IMR-90 (cell line): ENCODE data around the gene DHRS7. TPM values are rescaled to one million over a fixed set of nuclear protein-coding genes. Genes with fewer than 3 reads are reported as not detected.

Experiments used
- ATAC-seq: fragments of 200-7000 bp; cut with Tn5 transposase; 2 replicates; pipeline ENCODE4 v1.9.1; 2020; ENCODE audit warnings: low read depth, mild to moderate bottlenecking, moderate library complexity
- BruUV-seq: library from RNA; stranded (reverse); fragments of 400-500 nt; replicated peaks from 2 replicates; lab custom pipeline; 2021; lab: Mats Ljungman, UMichigan
- CTCF ChIA-PET: fragments of 300-600 bp; formaldehyde crosslinking; extraction: SDS; loops from one replicate; lab custom pipeline; 2021; ENCODE audit warnings: antibody characterized with exemption; lab: Yijun Ruan, JAX
- POLR2A ChIA-PET: fragments of 300-600 bp; sonication (Branson Sonifier 250); formaldehyde crosslinking; loops from one replicate; lab custom pipeline; 2022; ENCODE audit warnings: antibody characterized with exemption; ENCODE audit not compliant: unreplicated experiment; lab: Charles Lee
- DNase-seq: peaks from one replicate; pipeline ENCODE4 v3.0.0; 2013
- H2AFZ ChIP-seq: replicated peaks from 2 replicates; pipeline ENCODE3; 2013; ENCODE audit warnings: low read length, mild to moderate bottlenecking; ENCODE audit not compliant: poor library complexity
- H2AK5ac ChIP-seq: 2 replicates; pipeline ENCODE4 v1.6.1; 2013; ENCODE audit warnings: low read depth, low read length, inconsistent platforms
- H2AK9ac ChIP-seq: replicated peaks from 2 replicates; pipeline ENCODE3; 2013; ENCODE audit warnings: mild to moderate bottlenecking, low read depth, low read length, moderate library complexity; ENCODE audit not compliant: poor library complexity
- H2BK120ac ChIP-seq: 2 replicates; pipeline ENCODE4 v1.6.1; 2013; ENCODE audit warnings: low read depth, low read length, inconsistent platforms
- H2BK15ac ChIP-seq: 3 replicates; pipeline ENCODE4 v1.6.1; 2013; ENCODE audit warnings: low read depth, low read length, inconsistent platforms
- H2BK20ac ChIP-seq: 2 replicates; pipeline ENCODE4 v1.6.1; 2013; ENCODE audit warnings: low read depth, mild to moderate bottlenecking, inconsistent platforms, low read length, moderate library complexity
- H2BK5ac ChIP-seq: 2 replicates; pipeline ENCODE4 v1.6.1; 2013; ENCODE audit warnings: mild to moderate bottlenecking, low read depth, low read length, inconsistent platforms; ENCODE audit not compliant: poor library complexity, severe bottlenecking
- H3K14ac ChIP-seq: replicated peaks from 2 replicates; pipeline ENCODE4 v1.6.1; 2013; ENCODE audit warnings: low read depth, low read length, inconsistent platforms
- H3K18ac ChIP-seq: 2 replicates; pipeline ENCODE4 v1.6.1; 2013; ENCODE audit warnings: low read depth, low read length, control low read depth
- H3K23ac ChIP-seq: 2 replicates; pipeline ENCODE4 v1.6.1; 2013; ENCODE audit warnings: low read depth, low read length, inconsistent platforms
- H3K27ac ChIP-seq: 2 replicates; pipeline ENCODE4 v1.5.1; 2013; ENCODE audit warnings: mild to moderate bottlenecking, control low read depth, low read length; ENCODE audit not compliant: insufficient read depth
- H3K27me3 ChIP-seq: 2 replicates; pipeline ENCODE4 v1.6.1; 2013; ENCODE audit warnings: low read length; ENCODE audit not compliant: control insufficient read depth, insufficient read depth
- H3K36me3 ChIP-seq: 2 replicates; pipeline ENCODE4 v1.6.1; 2013; ENCODE audit warnings: low read length, mixed read lengths; ENCODE audit not compliant: control insufficient read depth, insufficient read depth
- H3K4ac ChIP-seq: 2 replicates; pipeline ENCODE4 v1.6.1; 2013; ENCODE audit warnings: low read depth, low read length, inconsistent platforms
- H3K4me1 ChIP-seq: 2 replicates; pipeline ENCODE4 v1.6.1; 2013; ENCODE audit warnings: low read length, mixed read lengths; ENCODE audit not compliant: control insufficient read depth, insufficient read depth
- H3K4me2 ChIP-seq: 2 replicates; pipeline ENCODE4 v1.6.1; 2013; ENCODE audit warnings: low read depth, mild to moderate bottlenecking, control low read depth, low read length, moderate library complexity
- H3K4me3 ChIP-seq: 2 replicates; pipeline ENCODE4 v1.5.1; 2013; ENCODE audit warnings: low read depth, mild to moderate bottlenecking, control low read depth, low read length, moderate library complexity; ENCODE audit not compliant: insufficient read depth
- H3K56ac ChIP-seq: 2 replicates; pipeline ENCODE4 v1.6.1; 2013; ENCODE audit warnings: low read length, inconsistent platforms; ENCODE audit not compliant: insufficient read depth; ENCODE audit errors: extremely low read depth
- H3K79me1 ChIP-seq, 2 experiments: 2 replicates each; pipeline ENCODE4 v1.6.1; 2013; ENCODE audit warnings: low read length in 2 of 2, inconsistent platforms in 1 of 2, low read depth in 1 of 2
- H3K9ac ChIP-seq: 2 replicates; pipeline ENCODE4 v1.6.1; 2013; ENCODE audit warnings: low read depth, low read length, control low read depth
- H3K9me1 ChIP-seq: 2 replicates; pipeline ENCODE4 v1.6.1; 2013; ENCODE audit warnings: low read length, inconsistent platforms; ENCODE audit not compliant: insufficient read depth
- H3K9me3 ChIP-seq: 2 replicates; pipeline ENCODE4 v1.6.1; 2013; ENCODE audit warnings: low read length; ENCODE audit not compliant: control insufficient read depth, insufficient read depth
- H4K20me1 ChIP-seq: 2 replicates; pipeline ENCODE4 v1.6.1; 2013; ENCODE audit warnings: low read length, inconsistent platforms; ENCODE audit not compliant: insufficient read depth
- H4K5ac ChIP-seq: 2 replicates; pipeline ENCODE4 v1.6.1; 2013; ENCODE audit warnings: mild to moderate bottlenecking, low read depth, low read length, control low read depth
- H4K8ac ChIP-seq, 2 experiments: 2 replicates each; pipeline ENCODE4 v1.6.1; 2013; ENCODE audit warnings: low read depth in 2 of 2, low read length in 2 of 2, control low read depth in 1 of 2, inconsistent platforms in 1 of 2
- H4K91ac ChIP-seq: 2 replicates; pipeline ENCODE4 v1.6.1; 2013; ENCODE audit warnings: low read depth, low read length, inconsistent platforms; ENCODE audit not compliant: insufficient read depth
- BHLHE40 ChIP-seq: fragments of 150-350 bp; IDR thresholded peaks from 2 replicates; pipeline ENCODE4 v1.6.1; 2016; ENCODE audit warnings: mild to moderate bottlenecking, low read depth, low read length
- CEBPB ChIP-seq: IDR thresholded peaks from 2 replicates; pipeline ENCODE4 v1.6.1; 2012; ENCODE audit warnings: low read depth, low read length, improper control_type of control experiment
- FOS ChIP-seq: fragments of 150-350 bp; IDR thresholded peaks from 2 replicates; pipeline ENCODE4 v1.6.1; 2016; ENCODE audit warnings: low read depth, low read length
- MAFK ChIP-seq: IDR thresholded peaks from 2 replicates; pipeline ENCODE4 v1.6.1; 2012; ENCODE audit warnings: low read depth, low read length, improper control_type of control experiment
- MAZ ChIP-seq: IDR thresholded peaks from 2 replicates; pipeline ENCODE4 v1.6.1; 2012; ENCODE audit warnings: low read depth, mild to moderate bottlenecking, low read length, improper control_type of control experiment, moderate library complexity, borderline replicate concordance
- MXI1 ChIP-seq: IDR thresholded peaks from 2 replicates; pipeline ENCODE4 v1.6.1; 2012; ENCODE audit warnings: low read depth, mild to moderate bottlenecking, low read length, moderate library complexity, borderline replicate concordance
- NFE2L2 ChIP-seq: fragments of 150-350 bp; IDR thresholded peaks from 2 replicates; pipeline ENCODE4 v1.6.1; 2016; ENCODE audit warnings: low read depth, mild to moderate bottlenecking, low read length
- RAD21 ChIP-seq: IDR thresholded peaks from 2 replicates; pipeline ENCODE4 v1.6.1; 2012; ENCODE audit warnings: low read length, improper control_type of control experiment
- RCOR1 ChIP-seq: IDR thresholded peaks from 2 replicates; pipeline ENCODE4 v1.6.1; 2012; ENCODE audit warnings: mild to moderate bottlenecking, low read length, improper control_type of control experiment; ENCODE audit not compliant: insufficient replicate concordance
- RFX5 ChIP-seq: IDR thresholded peaks from 2 replicates; pipeline ENCODE4 v1.8.0; 2012; ENCODE audit warnings: low read depth, mild to moderate bottlenecking, low read length, moderate library complexity
- SMC3 ChIP-seq: fragments of 150-350 bp; IDR thresholded peaks from 2 replicates; pipeline ENCODE4 v1.6.1; 2016; ENCODE audit warnings: low read depth, mild to moderate bottlenecking, antibody characterized with exemption, low read length, moderate library complexity
- WGBS, 2 experiments: methylation state at CpG; one replicate each; pipeline versions ENCODE4 v1.1.5 to v1.1.7; 2013; ENCODE audit warnings: missing lambda C conversion rate in 2 of 2; ENCODE audit not compliant: insufficient read length in 1 of 2; ENCODE audit errors: extremely low coverage in 2 of 2; 5-methylcytosine and 5-hydroxymethylcytosine counted together
- dilution Hi-C: fragments of 300-500 bp; cut with HindIII; formaldehyde crosslinking; loops from one replicate; pipeline ENCODE4 v1.14.3; 2018; ENCODE audit warnings: low sequenced_read_pairs; ENCODE audit not compliant: unreplicated experiment
- in situ Hi-C: fragments of 300-500 bp; cut with MboI; formaldehyde crosslinking; loops from 3 replicates; pipeline ENCODE4 v1.14.3; 2019; ENCODE audit warnings: low sequenced_read_pairs, inconsistent platforms, mixed read lengths
- intact Hi-C: fragments of 100-400 bp; cut with micrococcal nuclease; formaldehyde crosslinking; loops from 2 replicates; pipeline ENCODE4 v1.10.0; 2022
- polyA plus RNA-seq, 3 experiments: library from polyadenylated mRNA; depleted of rRNA; stranded (reverse); fragments of >200 nt; gene quantifications; 2 replicates each; pipeline ENCODE4 v1.2.3, GENCODE V29; 2012; ENCODE audit warnings: low replicate concordance in 1 of 3
- total RNA-seq: library from RNA; depleted of rRNA; stranded (reverse); fragments of >200 nt; gene quantifications from 2 replicates; pipeline ENCODE4 v1.2.3, GENCODE V29; 2012
- TF ChIP-seq, protein P1 (sequence below): fragments of 150-350 bp; IDR thresholded peaks from 2 replicates; pipeline ENCODE4 v1.6.1; 2017; ENCODE audit warnings: mild to moderate bottlenecking, antibody characterized with exemption, low read length, low read depth

DHRS7 gene
- total and polyA plus RNA-seq, 2 of the 4 experiments (the other 2 are of a cell fraction), result 30.3 to 50.2 TPM

DNA sequence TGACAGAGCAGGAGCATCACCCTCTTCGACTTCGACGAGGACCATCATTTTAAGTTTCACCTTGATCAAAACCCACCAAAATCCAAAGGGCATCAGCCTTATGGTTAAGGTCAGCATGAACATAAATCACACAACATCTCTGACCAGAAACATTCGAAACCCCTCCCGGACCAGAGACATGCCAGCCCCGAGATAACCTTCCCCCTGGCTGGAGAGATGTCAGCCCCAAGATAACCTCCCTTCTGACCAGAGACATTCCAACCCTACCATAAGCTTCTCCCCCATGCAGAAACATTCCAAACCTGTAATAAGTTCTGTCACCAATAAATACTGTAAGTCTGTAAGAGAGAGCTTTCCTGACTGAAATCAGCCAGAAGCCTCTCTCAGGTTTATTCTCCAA lies 67.2 kb downstream of the DHRS7 start:
- Histone ChIP-seq H2BK5ac (no peak overlapping the region), H2AK9ac (no peak overlapping the region)
- no peak for ATAC-seq

More for the DNA sequence above, 67.2 kb downstream of the DHRS7 start:
- H3K9ac ChIP-seq, result no peak overlapping the region
- H3K4me3 ChIP-seq, result no peak overlapping the region
- BruUV-seq, result no TSS peak
- H3K14ac ChIP-seq, result no peak overlapping the region
- H3K36me3 ChIP-seq, result peaks cover 4% of the 10 kb centered on the region
- CTCF ChIA-PET, result no interaction called here
- intact Hi-C loops (loop anchor here (10.0 kb wide), 1 partner anchor 133 kb away; no protein-coding TSS in a partner anchor), dilution Hi-C loops (no loop called here), in situ Hi-C loops (loop anchor here (25.0 kb wide), 1 partner anchor 611 kb away; the partner anchor contains the start of genes JKAMP and L3HYPDH)
- H2BK15ac ChIP-seq, result no peak overlapping the region
- H2AK5ac ChIP-seq, result no peak overlapping the region
- no peak overlapping the region for H3K18ac ChIP-seq
- 74% methylated on average over 6 of the region's 6 CpGs; no CpG with 5 or more reads in 1 of the 2 experiments for WGBS, 2 experiments
- H4K91ac ChIP-seq, result no peak overlapping the region
- no peak overlapping the region for H2AFZ ChIP-seq
- peaks cover 4% of the 10 kb centered on the region for H3K9me1 ChIP-seq
- H2BK120ac ChIP-seq, result no peak overlapping the region
- H4K20me1 ChIP-seq, result peaks cover 27% of the 10 kb centered on the region; the same call in 1 of the 2 replicates
- no peaks in the 10 kb centered on the region for H3K9me3 ChIP-seq
- H3K4me1 ChIP-seq, result peaks cover 12% of the 10 kb centered on the region
- H3K79me1 ChIP-seq, result peaks cover 11 to 33% of the 10 kb centered on the region in 2 experiments
- POLR2A ChIA-PET, result no interaction called here
- no peak overlapping the region for H3K23ac ChIP-seq
- H3K27me3 ChIP-seq, result no peaks in the 10 kb centered on the region
- H4K8ac ChIP-seq, result no peak overlapping the region; a peak in 1 of 4 replicates
- no peak overlapping the region for H4K5ac ChIP-seq
- no peak overlapping the region for H3K27ac ChIP-seq
- H3K4me2 ChIP-seq, result no peak overlapping the region
- no peak for DNase-seq
- no peak for TF ChIP-seq MAZ
- no peak for TF ChIP-seq SMC3
- TF ChIP-seq MAFK, result no peak
- TF ChIP-seq MXI1, result no peak
- no peak for TF ChIP-seq FOS
- no peak for TF ChIP-seq RCOR1
- TF ChIP-seq BHLHE40, result no peak
- TF ChIP-seq CEBPB, result no peak
- TF ChIP-seq RFX5, result no peak
- TF ChIP-seq NFE2L2, result no peak
- TF ChIP-seq, protein P1, sequence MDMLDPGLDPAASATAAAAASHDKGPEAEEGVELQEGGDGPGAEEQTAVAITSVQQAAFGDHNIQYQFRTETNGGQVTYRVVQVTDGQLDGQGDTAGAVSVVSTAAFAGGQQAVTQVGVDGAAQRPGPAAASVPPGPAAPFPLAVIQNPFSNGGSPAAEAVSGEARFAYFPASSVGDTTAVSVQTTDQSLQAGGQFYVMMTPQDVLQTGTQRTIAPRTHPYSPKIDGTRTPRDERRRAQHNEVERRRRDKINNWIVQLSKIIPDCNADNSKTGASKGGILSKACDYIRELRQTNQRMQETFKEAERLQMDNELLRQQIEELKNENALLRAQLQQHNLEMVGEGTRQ, result no peak
- TF ChIP-seq RAD21, result no peak
- no peak overlapping the region for H3K56ac ChIP-seq
- no peak overlapping the region for H3K4ac ChIP-seq
- no peak overlapping the region for H2BK20ac ChIP-seq
